HG03139 (cell line): Measurements from ENCODE around the gene AP1G1.
"Not testable (repeated sequence)": the region's sequence is repeated elsewhere in the genome, so short reads cannot be mapped to it uniquely, and the experiment has no call there.

Experiments used
- ATAC-seq: cut with Tn5 transposase; IDR thresholded peaks from one replicate; pipeline ENCODE4 v1.9.1; 2021; ENCODE audit not compliant: unreplicated experiment

The AP1G1 gene

GRCh38 chr16:71808593-71809459 lies at the start of gene AP1G1:
Gene AP1G1, minus strand, starts transcription at chr16:71808834. Its CDS starts 19,355 bp downstream, at chr16:71789479.
- ATAC-seq = peak; percentile 67

GRCh38 chr16:71855937-71856662 lies 47.5 kb upstream of the AP1G1 start:
- no peak for ATAC-seq

- ATAC-seq = no peak
Measured at GRCh38 chr16:71854369-71854948, 45.8 kb upstream of the AP1G1 start.

GRCh38 chr16:71853413-71853812 lies 44.8 kb upstream of the AP1G1 start:
- peak; percentile 61 for ATAC-seq

- ATAC-seq = no peak
Measured at GRCh38 chr16:71852561-71852960, 43.9 kb upstream of the AP1G1 start.

- ATAC-seq = no peak
Measured at GRCh38 chr16:71852158-71852557, 43.5 kb upstream of the AP1G1 start.

- ATAC-seq = no peak
Measured at GRCh38 chr16:71851746-71852145, 43.1 kb upstream of the AP1G1 start.

- no peak for ATAC-seq
Measured at GRCh38 chr16:71848622-71849021, 40.0 kb upstream of the AP1G1 start.

GRCh38 chr16:71847096-71847495 lies 38.5 kb upstream of the AP1G1 start:
- ATAC-seq = no peak

GRCh38 chr16:71846431-71846830 lies 37.8 kb upstream of the AP1G1 start:
- ATAC-seq = no peak

- peak; percentile 73 for ATAC-seq
Measured at GRCh38 chr16:71845639-71846430, 37.2 kb upstream of the AP1G1 start, which contains the start of gene ATXN1L. Gene ATXN1L, plus strand, starts transcription at chr16:71845976. Its CDS starts 3,765 bp downstream, at chr16:71849741.

- no peak for ATAC-seq
Measured at GRCh38 chr16:71843572-71843971, 34.9 kb upstream of the AP1G1 start.

- ATAC-seq = no peak
Measured at GRCh38 chr16:71840052-71840451, 31.4 kb upstream of the AP1G1 start.

GRCh38 chr16:71837150-71837549 lies 28.5 kb upstream of the AP1G1 start:
- no peak for ATAC-seq

GRCh38 chr16:71834291-71834690 lies 25.7 kb upstream of the AP1G1 start:
- no peak for ATAC-seq

- ATAC-seq = not testable (repeated sequence)
Measured at GRCh38 chr16:71832112-71832511, 23.5 kb upstream of the AP1G1 start.

GRCh38 chr16:71831698-71832097 lies 23.1 kb upstream of the AP1G1 start:
- ATAC-seq = not testable (repeated sequence)

- no peak for ATAC-seq
Measured at GRCh38 chr16:71830359-71830758, 21.7 kb upstream of the AP1G1 start.

GRCh38 chr16:71826533-71827017 lies 17.9 kb upstream of the AP1G1 start:
- ATAC-seq = no peak

- peak; percentile 7 for ATAC-seq
Measured at GRCh38 chr16:71817155-71817500, 8.5 kb upstream of the AP1G1 start.
